Rectal smooth muscle tissue (tissue), 1 donor: ENCODE results near the gene RTL5.
"Not testable (repeated sequence)": the region's sequence is repeated elsewhere in the genome, so short reads cannot be mapped to it uniquely, and the experiment has no call there.

Source experiments
- H3K27ac ChIP-seq: one replicate; pipeline ENCODE4 v1.7.0; 2013; ENCODE audit warnings: low read depth, low read length, inconsistent platforms
- H3K27me3 ChIP-seq: one replicate; pipeline ENCODE4 v1.7.0; 2013; ENCODE audit warnings: low read length; ENCODE audit not compliant: control insufficient read depth, insufficient read depth
- H3K36me3 ChIP-seq: one replicate; pipeline ENCODE4 v1.7.0; 2013; ENCODE audit warnings: low read length; ENCODE audit not compliant: control insufficient read depth, insufficient read depth
- H3K4me1 ChIP-seq: one replicate; pipeline ENCODE4 v1.7.0; 2013; ENCODE audit warnings: low read length; ENCODE audit not compliant: control insufficient read depth, insufficient read depth
- H3K4me3 ChIP-seq: one replicate; pipeline ENCODE4 v1.7.0; 2013; ENCODE audit warnings: low read length
- H3K9ac ChIP-seq: one replicate; pipeline ENCODE4 v1.7.0; 2013; ENCODE audit warnings: low read length

Gene RTL5

DNA sequence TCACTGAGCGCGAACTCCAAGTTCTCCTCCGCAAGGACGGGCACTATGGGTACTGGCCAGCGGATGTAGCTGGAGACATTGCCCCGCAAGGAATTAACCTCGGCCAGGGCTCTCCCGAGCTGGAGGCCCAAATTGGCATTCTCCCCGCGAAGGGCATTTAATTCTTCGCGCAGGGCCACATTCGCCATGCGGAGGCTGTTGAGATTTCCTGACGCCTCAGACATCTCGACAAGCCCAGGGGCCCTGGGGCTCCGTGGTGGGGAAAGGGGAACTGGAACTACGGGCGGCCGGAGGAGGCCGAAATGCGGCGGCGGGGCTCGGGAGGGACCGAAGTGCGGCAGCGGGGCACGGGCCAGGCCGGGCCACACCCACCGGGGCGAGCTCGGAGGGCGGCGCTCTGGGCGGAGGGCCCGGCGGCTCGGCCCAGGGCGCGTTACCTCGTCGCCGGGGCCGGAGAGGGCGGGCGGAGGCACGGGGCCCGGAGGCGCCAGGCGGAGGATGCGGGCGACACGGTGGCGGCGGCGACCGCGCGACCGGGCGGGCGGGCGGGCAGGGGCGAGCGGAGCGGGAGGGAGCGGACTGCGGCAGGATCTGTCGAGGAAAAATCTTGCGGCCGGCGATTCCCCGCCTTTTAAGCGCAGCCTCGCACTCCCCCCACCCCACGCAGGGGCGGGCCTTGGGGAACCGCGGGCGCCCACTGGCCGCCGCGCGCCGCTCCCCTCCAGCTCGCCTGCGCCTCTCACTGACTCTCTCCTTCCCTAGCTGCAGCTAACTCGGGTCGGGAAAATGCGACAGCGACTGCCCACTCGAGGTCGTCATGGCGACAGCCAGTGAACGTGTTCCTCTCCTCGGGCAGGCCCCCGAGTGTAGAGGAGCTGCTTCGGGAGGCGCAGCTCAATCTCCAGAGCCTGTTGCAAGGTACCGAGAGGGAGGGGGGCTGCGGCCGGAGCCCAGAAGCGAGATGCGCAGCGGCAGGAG, at the start of gene RTL5:
TSS of gene RTL5 (minus strand) at position 599 of the 978 bp plus-strand sequence.
- no peak within 1 kb of the TSS for H3K9ac ChIP-seq
- H3K4me1 ChIP-seq: peaks cover 7% of the 10 kb centered on the region
- H3K36me3 ChIP-seq: no peaks in the 10 kb centered on the region
- H3K27me3 ChIP-seq: peaks cover 2% of the 10 kb centered on the region
- H3K4me3 ChIP-seq: peak within 1 kb of the TSS; percentile 60
- H3K27ac ChIP-seq: peak within 1 kb of the TSS; percentile 61

DNA sequence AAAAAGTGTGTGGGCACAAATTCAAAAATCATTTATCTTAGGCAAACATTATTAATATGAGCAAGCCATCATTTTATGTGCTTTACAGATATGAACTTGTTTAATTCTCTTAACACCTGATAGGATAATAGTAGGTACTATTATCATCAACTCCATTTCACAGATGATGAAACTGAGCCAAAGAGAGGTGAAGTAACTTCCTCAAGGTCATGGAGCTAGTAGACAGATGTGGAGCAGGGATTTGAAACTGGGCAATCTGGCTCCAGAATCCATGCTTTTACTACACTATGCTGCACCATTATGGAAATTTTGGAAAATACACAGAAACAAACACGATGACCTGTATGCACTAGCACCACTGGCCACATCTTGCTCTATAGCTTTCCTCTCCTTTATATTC, 48.8 kb upstream of the RTL5 start:
- no peak overlapping the region for H3K9ac ChIP-seq
- H3K4me3 ChIP-seq: peak overlapping the region; percentile 82

GRCh38 chrX:72176981-72177380, 45.3 kb upstream of the RTL5 start:
- no peak overlapping the region for H3K27ac ChIP-seq
- H3K36me3 ChIP-seq: no peaks in the 10 kb centered on the region
- H3K4me1 ChIP-seq: peaks cover 5% of the 10 kb centered on the region
- no peak overlapping the region for H3K9ac ChIP-seq
- H3K4me3 ChIP-seq: no peak overlapping the region
- no peaks in the 10 kb centered on the region for H3K27me3 ChIP-seq

More for the DNA sequence above, 48.8 kb upstream of the RTL5 start:
- H3K27me3 ChIP-seq: no peaks in the 10 kb centered on the region
- H3K36me3 ChIP-seq: no peaks in the 10 kb centered on the region
- peak overlapping the region; percentile 79 for H3K27ac ChIP-seq
- H3K4me1 ChIP-seq: peaks cover 12% of the 10 kb centered on the region

GRCh38 chrX:72176289-72176688, 44.6 kb upstream of the RTL5 start:
- not testable (repeated sequence) for H3K4me3 ChIP-seq, H3K36me3 ChIP-seq, H3K27me3 ChIP-seq, H3K9ac ChIP-seq, H3K27ac ChIP-seq, H3K4me1 ChIP-seq

DNA sequence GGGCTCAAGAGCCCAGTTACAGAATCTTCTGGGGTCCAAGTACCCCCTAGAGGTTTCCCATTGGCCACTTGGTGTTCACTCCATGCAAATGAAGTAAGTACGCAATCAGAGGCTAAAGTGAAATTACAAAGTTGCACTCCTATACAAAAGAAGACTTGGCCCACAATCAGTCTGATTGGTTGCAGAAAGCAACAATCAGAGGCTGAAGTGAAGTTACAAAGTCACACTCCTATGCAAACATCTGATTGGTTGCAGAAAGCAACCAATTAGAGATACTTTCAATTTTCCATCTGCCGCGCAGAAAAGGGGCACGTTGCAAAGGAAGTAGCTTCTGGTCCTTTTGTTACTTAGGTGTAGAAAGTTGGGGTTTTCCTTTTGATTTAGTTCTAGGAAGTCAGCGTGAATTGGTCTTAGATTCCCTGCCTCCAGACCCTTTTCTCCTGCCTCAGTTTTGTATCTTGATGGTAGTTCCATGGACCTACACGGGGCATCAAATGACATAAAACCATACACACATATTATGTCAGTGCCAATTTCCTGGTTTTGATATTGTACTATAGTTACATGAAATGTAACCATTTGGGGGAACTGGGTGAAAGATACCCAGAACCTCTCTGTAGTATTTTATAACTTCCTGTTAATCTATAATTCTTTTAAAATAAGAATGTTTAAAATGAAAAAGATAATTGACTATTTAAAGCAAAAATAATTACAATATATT, 37.5 kb upstream of the RTL5 start:
- Histone ChIP-seq H3K36me3 (no peaks in the 10 kb centered on the region), H3K4me3 (no peak overlapping the region), H3K4me1 (no peaks in the 10 kb centered on the region), H3K27me3 (no peaks in the 10 kb centered on the region), H3K9ac (no peak overlapping the region), H3K27ac (no peak overlapping the region)

DNA sequence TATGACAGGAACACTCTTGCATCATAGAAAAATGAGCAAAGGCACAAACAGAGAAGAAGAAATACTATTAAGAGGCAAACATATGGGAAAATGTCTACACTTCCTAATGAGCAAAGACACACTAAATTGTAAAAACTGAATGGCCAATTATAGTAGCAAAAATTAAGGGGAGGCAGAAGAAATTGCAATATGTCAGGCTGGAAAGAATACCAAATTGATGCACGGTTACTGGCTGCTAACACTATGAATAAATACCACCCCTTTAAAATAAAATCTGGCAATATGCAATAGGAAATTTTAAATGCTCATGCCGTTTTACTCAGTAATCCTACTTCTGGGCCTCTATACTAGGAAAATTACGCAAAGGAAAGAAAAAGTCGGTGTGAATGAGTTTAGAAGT, 33.8 kb upstream of the RTL5 start:
- H3K4me1 ChIP-seq: no peaks in the 10 kb centered on the region
- H3K4me3 ChIP-seq: no peak overlapping the region
- no peak overlapping the region for H3K9ac ChIP-seq
- H3K36me3 ChIP-seq: no peaks in the 10 kb centered on the region
- no peaks in the 10 kb centered on the region for H3K27me3 ChIP-seq
- H3K27ac ChIP-seq: no peak overlapping the region

DNA sequence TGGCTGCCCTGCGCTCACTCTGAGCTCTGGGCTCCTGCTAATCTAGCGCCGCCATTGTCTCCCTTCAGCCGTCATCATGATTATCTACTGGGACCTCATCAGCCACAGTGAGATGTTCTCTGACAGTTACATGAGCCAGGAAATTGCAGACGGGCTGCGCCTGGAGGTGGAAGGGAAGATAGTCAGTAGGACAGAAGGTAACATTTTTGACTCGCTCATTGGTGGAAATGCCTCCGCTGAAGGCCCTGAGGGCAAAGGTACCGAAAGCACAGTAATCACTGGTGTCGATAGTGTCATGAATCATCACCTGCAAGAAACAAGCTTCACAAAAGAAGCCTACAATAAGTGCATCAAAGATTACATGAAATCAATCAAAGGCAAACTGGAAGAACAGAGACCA, 28.1 kb upstream of the RTL5 start:
- Histone ChIP-seq H3K9ac (no peak overlapping the region), H3K4me1 (no peaks in the 10 kb centered on the region), H3K4me3 (no peak overlapping the region), H3K36me3 (no peaks in the 10 kb centered on the region), H3K27ac (no peak overlapping the region), H3K27me3 (no peaks in the 10 kb centered on the region)

- Histone ChIP-seq H3K27me3 (no peaks in the 10 kb centered on the region), H3K4me3 (no peak overlapping the region), H3K27ac (no peak overlapping the region), H3K36me3 (no peaks in the 10 kb centered on the region), H3K9ac (no peak overlapping the region), H3K4me1 (no peaks in the 10 kb centered on the region)
These were observed 27.1 kb upstream of the RTL5 start for GRCh38 chrX:72158773-72159172.

DNA sequence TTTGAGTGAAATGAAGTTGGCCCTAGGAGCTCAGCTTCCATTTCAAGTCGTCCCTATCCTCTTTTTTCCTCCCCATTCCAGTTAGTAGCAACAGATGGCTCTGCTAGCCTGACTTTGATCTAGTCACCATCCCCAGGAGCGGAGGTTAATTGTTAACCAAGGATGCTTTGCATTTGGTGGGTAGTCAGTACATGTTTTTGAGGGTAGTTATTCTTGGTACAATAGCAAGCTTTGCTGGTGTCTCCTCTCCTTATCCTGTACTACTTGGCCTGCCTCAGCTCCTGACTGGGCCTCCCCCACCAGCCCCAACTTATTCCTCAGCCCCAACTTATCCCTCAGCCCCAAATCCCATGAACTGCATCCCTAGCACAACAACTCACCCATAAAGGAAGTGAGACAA, 14.8 kb upstream of the RTL5 start:
- H3K9ac ChIP-seq: no peak overlapping the region
- H3K27ac ChIP-seq: no peak overlapping the region
- no peak overlapping the region for H3K4me3 ChIP-seq
- no peaks in the 10 kb centered on the region for H3K36me3 ChIP-seq
- no peaks in the 10 kb centered on the region for H3K27me3 ChIP-seq
- H3K4me1 ChIP-seq: no peaks in the 10 kb centered on the region

DNA sequence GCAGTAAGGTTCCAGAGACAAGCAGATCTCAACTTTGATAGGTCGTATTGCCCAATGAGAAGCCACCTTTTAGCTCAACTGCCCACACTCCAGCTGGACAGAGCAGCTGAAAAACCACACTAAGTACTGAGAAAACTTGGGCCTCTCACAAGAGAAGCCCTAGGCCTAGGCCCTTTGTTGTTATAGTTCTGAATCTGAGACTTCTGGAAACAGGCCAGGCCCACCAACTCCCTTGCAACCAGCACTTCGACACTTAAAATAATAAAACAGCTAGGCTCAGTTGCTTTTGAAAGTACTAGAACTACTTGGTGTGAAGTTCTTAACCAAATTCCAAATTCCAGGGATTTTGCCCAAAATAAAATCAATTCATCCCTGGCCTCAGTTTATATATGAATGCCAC, 13.5 kb upstream of the RTL5 start:
- Histone ChIP-seq H3K4me1 (no peaks in the 10 kb centered on the region), H3K36me3 (no peaks in the 10 kb centered on the region), H3K9ac (no peak overlapping the region), H3K27ac (no peak overlapping the region), H3K4me3 (no peak overlapping the region), H3K27me3 (no peaks in the 10 kb centered on the region)

GRCh38 chrX:72143609-72143907, 11.8 kb upstream of the RTL5 start:
- Histone ChIP-seq H3K36me3 (peaks cover 3% of the 10 kb centered on the region), H3K9ac (no peak overlapping the region), H3K4me1 (no peaks in the 10 kb centered on the region), H3K27ac (no peak overlapping the region), H3K27me3 (no peaks in the 10 kb centered on the region), H3K4me3 (no peak overlapping the region)

DNA sequence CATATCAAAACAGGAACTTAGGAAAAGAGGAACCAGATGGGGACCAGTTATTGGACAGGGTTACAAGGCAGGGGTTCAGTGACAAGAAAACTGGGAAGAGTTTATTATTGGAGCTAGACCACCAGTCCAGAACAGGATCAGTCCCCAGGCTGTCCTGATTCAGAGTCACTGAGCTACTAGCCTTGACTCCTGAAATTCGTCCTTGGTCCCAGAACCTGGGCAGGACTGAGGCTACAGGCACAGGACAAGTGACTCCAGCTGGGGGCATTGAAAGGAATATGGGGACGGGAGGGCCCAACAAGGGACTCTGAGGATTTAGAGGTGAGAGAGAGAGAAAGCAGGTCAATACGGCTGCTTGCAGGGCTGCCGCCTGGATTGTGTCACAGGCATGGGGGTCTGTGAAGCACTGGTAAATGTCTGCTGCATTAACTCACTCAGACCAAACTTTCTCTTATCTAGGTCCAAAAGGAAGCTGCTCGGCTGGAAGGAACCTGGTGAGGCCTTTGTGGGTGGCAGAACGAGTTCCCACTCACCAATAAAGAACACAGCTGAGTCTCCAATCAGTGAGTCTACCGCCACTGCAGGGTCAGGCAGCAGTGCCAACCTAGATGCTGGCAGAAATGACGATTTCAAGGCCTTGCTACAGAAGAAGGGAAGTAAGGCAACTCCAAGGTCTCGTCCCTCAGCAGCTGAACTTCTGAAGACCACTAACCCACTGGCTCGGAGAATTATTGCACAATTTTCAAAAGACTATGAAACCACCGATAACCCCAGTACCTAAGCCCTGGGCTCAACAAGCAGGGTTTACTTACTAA, 11.3 kb upstream of the RTL5 start:
- no peaks in the 10 kb centered on the region for H3K27me3 ChIP-seq
- no peak overlapping the region for H3K4me3 ChIP-seq
- no peak overlapping the region for H3K9ac ChIP-seq
- H3K36me3 ChIP-seq: peaks cover 3% of the 10 kb centered on the region
- peak overlapping the region; percentile 41 for H3K27ac ChIP-seq
- H3K4me1 ChIP-seq: no peaks in the 10 kb centered on the region
